Stimulated activated CD8-positive, alpha-beta memory T cell treated with anti-CD3 and anti-CD28 coated beads, Interleukin-2, amount 100 ng/mL, for 48 hours (primary cell): ENCODE measurements around the gene TBC1D22A.

Source experiments
- DNase-seq, 2 donors: peaks; one replicate each; pipeline ENCODE4 v3.0.0-alpha.2; 2020; ENCODE audit warnings: low read depth in 2 of 2

The TBC1D22A gene

GRCh38 chr22:46857142-46857884 is 94.9 kb downstream of the TBC1D22A start:
- DNase-seq: no peak

DNA sequence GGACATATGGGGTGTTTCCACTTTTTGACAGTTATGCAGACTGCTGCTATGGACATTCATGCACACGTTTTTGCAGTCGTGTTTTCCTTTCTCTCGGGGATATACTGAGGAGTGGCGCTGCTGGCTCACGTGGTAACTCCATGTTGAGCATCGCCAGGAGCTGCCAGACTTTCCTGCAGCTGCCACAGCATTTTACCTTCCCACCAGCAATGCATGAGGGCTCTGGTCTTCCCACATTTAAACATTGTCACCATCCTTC is 95.4 kb downstream of the TBC1D22A start:
- DNase-seq: no peak

- no peak for DNase-seq
These were observed 95.8 kb downstream of the TBC1D22A start for GRCh38 chr22:46858181-46858771.

- no peak for DNase-seq
These were observed 98.1 kb downstream of the TBC1D22A start for GRCh38 chr22:46860562-46860961.

GRCh38 chr22:46861468-46862367 is 99.3 kb downstream of the TBC1D22A start:
- no peak for DNase-seq

DNA sequence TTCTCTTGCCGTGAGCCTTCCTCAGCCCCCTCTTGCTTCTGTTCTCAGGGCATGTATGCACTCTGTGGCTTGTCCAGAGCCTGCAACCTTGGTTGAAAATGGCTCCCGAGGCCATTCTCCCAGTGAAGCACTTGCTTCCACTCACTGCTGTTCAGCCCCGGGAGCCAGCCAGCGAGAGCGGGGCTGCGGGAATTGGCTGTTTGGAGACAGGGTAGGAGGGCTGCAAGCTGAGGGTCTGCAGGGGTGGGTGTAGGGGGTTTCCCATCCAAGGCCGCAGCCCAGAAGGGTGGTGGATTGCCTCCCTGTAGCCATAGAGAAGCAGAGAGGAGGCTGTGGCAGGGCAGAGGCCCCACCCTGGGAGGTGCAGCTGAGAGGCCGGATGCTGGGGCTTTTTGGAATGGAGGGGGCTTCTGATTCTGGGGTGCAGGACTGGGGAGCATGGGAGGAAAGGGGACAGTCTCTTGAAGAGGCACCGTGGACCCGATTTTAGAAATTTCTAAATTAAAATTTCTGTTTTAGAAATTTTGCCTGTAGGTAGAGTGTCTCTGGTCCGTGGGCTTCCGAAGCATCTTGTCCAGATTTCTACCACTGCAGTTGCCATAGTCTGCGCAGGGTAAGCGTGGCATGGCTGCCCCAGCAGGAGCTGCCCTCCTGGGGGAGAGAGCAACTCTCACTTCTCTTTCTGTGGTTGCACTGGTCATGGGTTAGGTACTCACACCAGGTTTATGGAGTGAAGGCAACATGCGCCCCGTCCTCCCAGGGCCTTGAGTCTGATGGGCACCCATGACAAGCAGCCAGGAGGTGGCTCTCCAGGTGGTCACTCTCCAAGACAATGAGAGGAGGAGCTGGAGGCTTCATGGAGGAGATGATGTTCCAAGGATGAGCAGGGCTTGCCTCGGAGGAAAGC is 100.2 kb downstream of the TBC1D22A start:
- DNase-seq: no peak

GRCh38 chr22:46863794-46864193 is 101.3 kb downstream of the TBC1D22A start:
- DNase-seq: no peak

DNA sequence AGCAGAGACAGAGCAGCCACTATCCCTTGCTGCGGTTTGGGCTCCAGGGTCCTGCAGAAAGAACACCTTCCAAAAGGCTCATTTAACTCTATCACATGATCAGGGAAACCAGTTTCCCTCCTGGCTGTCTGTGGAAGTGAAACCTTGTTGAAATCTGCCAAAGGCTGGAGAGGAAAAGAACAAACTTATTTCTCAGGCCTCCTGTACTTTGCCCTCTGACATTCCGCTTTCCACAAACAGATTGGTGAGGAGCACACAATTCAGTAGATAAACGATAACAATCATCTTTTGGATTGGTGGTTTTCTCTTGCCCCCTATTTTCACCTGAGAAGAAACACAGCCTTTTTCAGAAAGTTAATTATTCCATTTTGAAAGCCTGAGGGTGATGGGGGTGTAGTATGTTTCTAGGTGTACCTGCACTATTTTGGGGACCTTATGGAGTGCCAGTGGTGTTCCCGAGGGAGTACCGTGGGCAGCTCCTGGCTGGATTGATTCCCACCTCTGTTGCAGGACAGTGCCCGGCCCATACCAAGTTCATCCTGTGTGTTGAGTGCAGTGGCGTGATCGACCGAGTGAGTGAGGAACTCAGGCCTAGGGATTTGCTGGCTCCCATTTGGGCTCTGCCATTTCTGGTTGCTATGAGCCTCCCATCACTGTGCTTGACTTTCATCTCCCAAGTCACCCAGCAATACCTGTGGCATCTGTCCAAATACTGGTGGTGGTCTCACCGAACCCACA is 102.0 kb downstream of the TBC1D22A start:
- no peak for DNase-seq

GRCh38 chr22:46865052-46865434 is 102.6 kb downstream of the TBC1D22A start:
- no peak for DNase-seq

- no peak for DNase-seq
These were observed 103.2 kb downstream of the TBC1D22A start for GRCh38 chr22:46865642-46866041.

DNA sequence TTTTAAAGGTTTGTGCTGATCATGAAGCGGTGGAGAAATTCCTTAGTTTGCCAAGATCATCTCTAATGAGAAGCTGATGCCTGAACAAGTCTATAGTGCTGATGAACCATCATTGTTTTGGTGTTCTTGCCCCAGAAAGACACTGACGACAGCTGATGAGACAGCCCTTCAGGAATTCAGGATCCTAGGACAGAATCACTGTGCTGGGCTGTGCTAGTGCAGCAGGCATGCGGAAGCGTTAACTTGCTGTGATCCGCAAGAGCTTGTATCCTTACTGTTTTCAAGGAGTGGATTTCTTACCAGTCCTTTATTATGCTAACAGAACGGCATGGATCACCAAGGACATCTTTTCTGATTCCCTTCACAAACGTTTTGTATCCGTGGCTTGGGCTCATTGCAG is 104.1 kb downstream of the TBC1D22A start:
- no peak for DNase-seq

GRCh38 chr22:46867106-46867505 is 104.7 kb downstream of the TBC1D22A start:
- no peak for DNase-seq

DNA sequence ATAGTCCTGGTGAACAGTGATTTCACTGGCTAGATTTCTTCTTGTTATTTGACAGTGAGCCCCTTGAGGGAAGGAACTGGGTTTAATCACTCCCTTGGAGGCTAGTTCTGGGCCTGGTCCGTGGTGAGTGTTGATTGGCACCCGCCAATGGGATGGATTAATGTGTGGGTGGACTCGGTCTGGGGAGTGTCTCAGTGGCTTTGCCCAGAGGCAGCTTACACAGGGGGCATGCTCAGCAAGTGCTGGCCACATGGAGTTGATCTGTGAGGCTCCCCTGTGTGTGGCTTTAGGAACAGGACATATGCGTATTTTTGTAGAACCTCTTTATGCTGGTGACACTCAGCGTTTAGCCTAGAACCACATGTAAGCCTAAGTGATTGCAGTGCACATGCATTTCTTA is 106.9 kb downstream of the TBC1D22A start:
- DNase-seq: no peak

DNA sequence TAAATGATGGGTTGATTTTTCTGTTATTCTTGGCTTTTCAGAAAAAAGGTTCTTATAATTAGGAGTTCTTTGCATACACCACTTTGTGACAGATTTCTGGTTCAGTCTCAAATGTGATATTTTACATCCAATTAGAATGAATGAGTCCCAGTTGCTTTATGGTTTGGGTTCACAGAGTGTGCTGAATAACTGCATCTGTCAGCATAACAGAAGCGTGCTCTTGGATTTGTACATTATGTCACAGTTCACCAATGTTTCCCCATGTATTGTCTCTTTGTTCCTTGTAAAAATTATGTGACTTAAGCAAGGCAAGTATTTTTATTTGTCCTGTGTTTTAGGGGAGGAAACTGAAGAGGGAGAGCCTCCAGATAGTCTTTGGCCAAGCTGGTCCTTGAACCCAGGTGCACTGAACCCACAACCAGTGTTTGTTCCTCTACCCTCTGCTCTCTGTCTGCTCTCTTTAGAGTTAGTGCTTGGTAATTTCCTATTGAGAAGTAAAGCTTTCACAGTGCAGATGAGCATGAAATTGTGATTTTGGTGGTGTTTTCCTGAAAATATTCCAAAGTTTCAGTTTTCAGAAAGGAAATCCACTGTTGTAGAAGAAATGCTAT is 107.5 kb downstream of the TBC1D22A start:
- no peak for DNase-seq

GRCh38 chr22:46871826-46872225 is 109.4 kb downstream of the TBC1D22A start:
- no peak for DNase-seq

DNA sequence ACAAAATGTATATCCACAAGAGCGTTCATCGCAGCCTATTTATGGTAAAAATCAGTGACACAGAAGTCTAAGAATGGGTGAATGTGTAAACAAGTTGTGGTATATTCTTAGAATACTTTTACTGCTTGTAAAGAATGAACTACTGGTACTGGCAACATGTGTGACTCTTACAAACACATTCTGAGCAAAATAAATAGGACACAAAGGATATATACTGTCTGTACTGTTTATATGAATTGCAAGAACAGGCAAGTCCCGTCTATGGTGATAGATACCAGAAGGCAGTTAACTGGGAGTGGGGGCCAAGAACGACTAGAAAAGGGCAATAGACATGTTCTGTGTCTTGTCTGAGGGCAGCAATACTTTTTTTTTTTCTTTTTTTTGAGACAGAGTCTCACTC is 112.6 kb downstream of the TBC1D22A start:
- no peak for DNase-seq

GRCh38 chr22:46876357-46876934 is 114.0 kb downstream of the TBC1D22A start:
- DNase-seq: no peak

GRCh38 chr22:46878191-46878948 is 115.9 kb downstream of the TBC1D22A start:
- DNase-seq: no peak

GRCh38 chr22:46879083-46879482 is 116.6 kb downstream of the TBC1D22A start:
- no peak for DNase-seq
